K562 (cell line): Measurements from ENCODE around the gene PPP1R12C. TPM values are rescaled to one million over a fixed set of nuclear protein-coding genes. Genes with fewer than 3 reads are reported as not detected.
A peak's percentile ranks its signal among the peaks of the same experiment; 100 is the strongest.

Experiments
- CTCFL ChIP-seq: IDR thresholded peaks from 2 replicates; pipeline ENCODE4 v1.6.1; 2011; ENCODE audit warnings: borderline replicate concordance, low read depth, mild to moderate bottlenecking, moderate library complexity, low read length; ENCODE audit not compliant: insufficient read depth, poor library complexity, severe bottlenecking
- CXXC5 ChIP-seq: fragments of 250-450 bp; sonication (Bioruptor Pico); IDR thresholded peaks from 2 replicates; pipeline ENCODE4 v1.8.0; 2022; ENCODE audit warnings: inconsistent platforms, mild to moderate bottlenecking, moderate library complexity
- GATAD2B ChIP-seq: fragments of 450-650 bp; IDR thresholded peaks from 2 replicates; pipeline ENCODE4 v1.6.1; 2017; ENCODE audit warnings: mild to moderate bottlenecking, borderline replicate concordance
- HMG20B ChIP-seq: fragments of 250-450 bp; sonication (Bioruptor Pico); IDR thresholded peaks from 2 replicates; pipeline ENCODE4 v1.5.0; 2021; ENCODE audit warnings: mild to moderate bottlenecking
- MGA ChIP-seq: fragments of 450-650 bp; IDR thresholded peaks from 2 replicates; pipeline ENCODE4 v1.6.1; 2016; ENCODE audit warnings: mild to moderate bottlenecking, moderate library complexity
- PHF21A ChIP-seq: fragments of 450-650 bp; IDR thresholded peaks from 2 replicates; pipeline ENCODE4 v1.6.1; 2017; ENCODE audit warnings: low read depth, borderline replicate concordance
- POU5F1 ChIP-seq: fragments of 150-350 bp; IDR thresholded peaks from 2 replicates; pipeline ENCODE4 v1.6.1; 2014; ENCODE audit warnings: borderline replicate concordance, low read length, low read depth, mild to moderate bottlenecking; ENCODE audit not compliant: partially characterized antibody
- TSC22D4 ChIP-seq: fragments of 450-650 bp; IDR thresholded peaks from 2 replicates; pipeline ENCODE4 v1.6.1; 2016; ENCODE audit warnings: missing genetic modification characterization, missing biosample characterization, control low read depth
- XRCC5 ChIP-seq: fragments of 200-400 bp; formaldehyde crosslinking; IDR thresholded peaks from 2 replicates; pipeline ENCODE4 v1.6.1; 2017; ENCODE audit warnings: low read depth, mild to moderate bottlenecking, low read length
- ZKSCAN8 ChIP-seq: fragments of 200-800 bp; sonication (Bioruptor generic); IDR thresholded peaks from 2 replicates; pipeline ENCODE4 v1.6.1; 2016; ENCODE audit warnings: missing genetic modification characterization, missing compliant biosample characterization
- polyA plus RNA-seq, 8 experiments: library from polyadenylated mRNA; depleted of rRNA in 4 of 8; stranded (reverse) in 5 of 8; unstranded in 3 of 8; fragments of >200 nt; fragmentation: Nextera tagmentation in 2 of 8; fragmentation: Illumina TruSeq in 1 of 8; extraction: Ambion mirVana in 2 of 8; extraction: Trizol in 1 of 8; gene quantifications; 2 replicates each; pipeline versions ENCODE4 v1.2.1 to v1.2.3, GENCODE V29; 2011 to 2014; ENCODE audit warnings: inconsistent platforms in 1 of 8, missing spikeins in 1 of 8
- total RNA-seq, 7 experiments: library from RNA; depleted of rRNA in 6 of 7; stranded (reverse); fragments of >200 nt in 6 of 7; fragmentation: Illumina TruSeq in 2 of 7; extraction: Trizol in 2 of 7; gene quantifications; 2 replicates each; pipeline versions ENCODE4 v1.2.1 to v1.2.3, GENCODE V29; 2011 to 2021; ENCODE audit warnings: low replicate concordance in 1 of 7

PPP1R12C gene
- total and polyA plus RNA-seq, 9 of the 15 experiments (the other 6 are each of a cell fraction or from before 2014, with no cell fraction given) = 1.8 to 136 (median 33.7) TPM

GRCh38 chr19:55112777-55113569, 4.5 kb downstream of the PPP1R12C start (continued):
- TF ChIP-seq MGA = no peak
- no peak for TF ChIP-seq PHF21A
- no peak for TF ChIP-seq HMG20B
- TF ChIP-seq CXXC5 (CRISPR knock-in tag) = no peak
- TF ChIP-seq ZKSCAN8 (CRISPR knock-in tag) = no peak
- TF ChIP-seq POU5F1 = no peak
- TF ChIP-seq XRCC5 = no peak
- no peak for TF ChIP-seq GATAD2B
- peak; percentile 58 for TF ChIP-seq CTCFL
- no peak for TF ChIP-seq TSC22D4 (tag)
